Superior temporal gyrus (tissue), 1 donor: Measurements from ENCODE around the gene FAM78B.

ENCODE experiments used
- DNase-seq: peaks from one replicate; pipeline ENCODE4 v3.0.0-alpha.2; 2016; ENCODE audit errors: extremely low spot score

FAM78B gene

DNA sequence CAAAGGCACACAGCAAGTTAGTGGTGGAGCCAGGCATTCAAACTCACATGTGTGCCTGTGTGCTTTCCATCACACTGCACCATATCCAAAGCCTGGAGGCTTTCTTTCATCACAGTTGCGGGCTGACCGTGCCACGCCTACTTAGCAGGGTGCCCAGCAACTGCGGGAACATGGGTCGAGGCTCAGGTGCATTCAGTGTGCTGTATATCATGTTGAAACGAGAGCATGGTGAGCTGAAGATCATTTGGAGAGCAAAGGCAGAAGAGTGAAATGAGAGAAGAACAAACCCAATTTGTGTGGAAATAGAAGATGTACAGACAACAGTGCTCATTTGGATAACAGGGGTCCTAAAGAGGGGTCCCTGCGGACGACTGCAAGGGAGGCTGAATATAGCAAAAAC, 46.5 kb downstream of the FAM78B start:
- DNase-seq: no peak

DNA sequence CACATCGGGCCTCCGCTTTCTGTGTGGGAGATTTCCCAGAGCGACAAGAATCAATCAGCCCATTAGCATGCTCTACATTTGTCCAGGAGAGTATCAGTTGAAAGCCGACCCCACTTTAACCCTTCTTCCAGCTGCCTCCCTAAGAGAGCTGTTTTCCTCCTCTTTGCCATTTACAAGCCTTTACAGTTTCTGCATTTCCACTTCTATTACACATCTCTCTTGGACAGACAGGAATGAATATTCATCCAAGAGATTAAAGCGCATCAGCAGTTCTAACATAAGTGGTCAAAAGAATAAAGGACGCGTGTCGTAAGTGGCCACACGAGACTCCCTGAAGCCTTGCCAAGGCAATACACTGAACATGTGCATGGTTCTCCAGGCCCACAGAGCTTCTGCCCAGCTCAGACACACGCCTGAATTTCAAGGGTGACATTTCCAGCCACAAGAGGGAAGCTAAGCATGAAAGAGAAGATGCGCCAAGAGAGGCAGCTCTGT, 47.3 kb downstream of the FAM78B start:
- peak; percentile 24 for DNase-seq

DNA sequence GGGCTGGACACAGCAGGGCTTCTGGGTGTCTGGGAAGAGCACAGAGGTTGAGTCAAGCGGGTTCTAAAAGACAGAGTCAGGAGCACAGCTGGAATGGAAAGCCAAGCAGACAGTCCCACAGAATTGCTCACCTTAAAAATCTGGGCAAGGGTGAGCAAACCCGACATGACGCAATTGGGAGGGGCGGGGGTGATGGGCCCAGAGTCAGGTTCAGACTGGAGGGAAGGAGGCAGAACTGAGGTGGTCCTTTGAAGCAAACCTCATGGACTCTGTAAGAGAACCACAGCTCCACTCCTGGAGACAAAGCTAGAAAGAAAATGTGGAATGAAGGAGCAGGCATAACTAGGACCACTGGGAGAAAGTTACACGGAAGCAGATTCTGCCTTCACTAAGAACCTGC, 49.0 kb downstream of the FAM78B start:
- no peak for DNase-seq

DNA sequence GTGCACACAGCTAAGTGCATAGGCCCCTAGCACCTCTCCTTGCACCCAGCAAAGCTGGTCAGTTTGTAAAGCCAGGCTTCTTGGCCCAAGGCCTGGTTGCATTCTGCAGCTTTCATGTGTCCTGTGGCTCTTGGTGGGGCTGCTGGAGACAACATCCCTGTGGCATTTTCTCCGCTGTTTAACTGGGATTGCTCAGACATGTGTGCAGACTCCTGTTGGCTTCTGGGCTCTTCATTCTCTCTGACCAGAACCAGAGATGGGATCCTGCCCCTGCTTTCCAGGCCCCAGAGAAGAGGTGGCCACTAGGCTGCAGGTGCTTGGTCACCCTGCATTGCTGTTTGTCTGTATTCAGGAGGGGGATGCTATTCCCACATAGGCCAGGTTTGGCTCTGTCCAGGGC, 50.8 kb downstream of the FAM78B start:
- DNase-seq: no peak

DNA sequence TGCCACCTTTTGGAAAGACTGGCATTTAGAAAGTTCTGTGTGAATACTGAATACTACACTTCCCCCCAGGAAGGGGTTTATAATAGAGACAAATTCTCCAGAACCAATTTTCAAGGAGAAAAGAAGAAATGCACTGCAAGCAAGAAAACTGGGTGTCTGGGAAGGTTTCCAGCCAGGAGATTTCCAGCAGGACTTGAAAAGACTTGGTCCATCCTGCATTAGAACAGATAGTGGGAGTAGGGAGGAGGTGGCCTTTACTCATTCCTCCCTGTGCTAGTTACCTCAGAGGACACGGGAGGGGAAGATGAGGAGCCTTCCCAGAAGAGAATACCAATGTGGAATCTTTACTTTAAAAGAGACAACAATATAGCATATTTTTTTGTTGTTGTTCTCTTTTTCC, 52.4 kb downstream of the FAM78B start:
- peak; percentile 60 for DNase-seq

DNA sequence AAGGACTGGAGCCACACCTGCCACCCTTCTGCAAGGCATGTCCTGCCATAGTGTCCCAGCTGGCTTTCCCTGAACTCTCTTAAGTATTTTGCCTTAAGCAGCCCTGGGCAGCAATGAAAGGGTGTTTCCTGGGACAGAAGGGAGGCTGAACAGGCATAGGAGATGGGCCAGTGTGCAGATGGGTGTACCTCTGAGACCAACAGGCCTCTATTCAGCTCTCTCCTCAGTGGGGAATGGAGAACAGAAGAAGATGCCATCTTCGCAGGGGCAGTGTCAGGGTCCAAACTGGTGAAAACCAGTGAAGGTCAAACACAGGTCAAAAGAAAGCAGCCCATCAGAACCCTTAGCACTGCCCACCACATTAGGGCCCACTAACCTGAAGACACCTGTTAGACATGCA, 53.2 kb downstream of the FAM78B start:
- DNase-seq: no peak

DNA sequence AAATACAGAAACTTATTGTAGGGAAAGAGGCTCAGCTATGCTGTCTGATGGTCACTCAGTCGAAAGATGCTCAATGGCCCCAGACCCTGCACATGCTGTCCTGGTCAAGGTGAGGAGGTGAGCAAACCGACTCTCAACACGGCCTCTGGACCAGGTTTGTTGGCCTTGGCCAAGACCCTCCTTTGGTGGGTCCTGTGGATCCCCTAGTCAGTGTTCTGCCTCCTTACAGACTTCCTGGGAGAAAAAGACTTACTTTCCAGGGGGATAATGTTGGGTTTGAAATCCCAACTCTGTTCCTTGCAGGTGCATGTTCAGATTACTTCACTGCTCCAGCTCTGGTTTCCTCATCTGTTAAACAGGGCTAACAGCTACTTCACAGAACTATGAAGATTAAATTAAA, 53.8 kb downstream of the FAM78B start:
- no peak for DNase-seq

DNA sequence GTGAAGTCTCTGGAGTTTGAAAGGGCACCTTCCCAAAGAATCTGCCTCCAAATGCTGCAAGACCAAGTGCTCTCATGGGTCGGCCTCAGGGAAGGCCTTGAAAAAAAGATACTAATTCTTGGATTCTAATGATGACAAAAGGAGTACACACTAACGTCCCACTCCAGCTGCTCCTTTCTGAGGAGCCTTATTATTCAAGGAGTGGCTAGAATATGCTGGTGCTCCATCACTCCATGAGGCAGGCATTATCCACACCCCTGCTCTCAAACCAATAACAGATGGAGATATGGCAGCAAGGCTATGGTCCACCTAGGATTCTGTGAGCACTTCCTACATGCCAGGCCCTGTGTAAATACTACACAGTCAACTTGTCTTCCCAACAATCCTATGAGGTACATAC, 54.4 kb downstream of the FAM78B start:
- no peak for DNase-seq

DNA sequence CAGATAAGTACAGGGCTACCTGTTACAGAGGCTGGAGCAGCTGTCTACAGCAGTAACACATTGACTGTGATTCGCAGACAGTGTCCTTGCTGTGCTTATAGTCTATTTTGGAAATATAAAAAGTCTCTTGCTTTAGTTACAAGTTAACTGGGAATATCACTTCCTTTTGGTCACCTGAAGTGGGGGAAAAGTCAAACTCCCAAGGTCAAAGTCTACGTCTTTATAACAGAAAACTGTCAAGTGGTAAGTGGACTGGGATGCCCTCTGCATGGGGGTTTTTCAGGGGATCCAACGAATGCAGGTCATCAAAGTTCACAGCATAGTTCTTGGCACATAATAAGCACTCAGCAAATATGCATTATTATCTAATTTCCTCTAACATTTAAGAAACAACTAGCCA, 55.4 kb downstream of the FAM78B start:
- DNase-seq: no peak

DNA sequence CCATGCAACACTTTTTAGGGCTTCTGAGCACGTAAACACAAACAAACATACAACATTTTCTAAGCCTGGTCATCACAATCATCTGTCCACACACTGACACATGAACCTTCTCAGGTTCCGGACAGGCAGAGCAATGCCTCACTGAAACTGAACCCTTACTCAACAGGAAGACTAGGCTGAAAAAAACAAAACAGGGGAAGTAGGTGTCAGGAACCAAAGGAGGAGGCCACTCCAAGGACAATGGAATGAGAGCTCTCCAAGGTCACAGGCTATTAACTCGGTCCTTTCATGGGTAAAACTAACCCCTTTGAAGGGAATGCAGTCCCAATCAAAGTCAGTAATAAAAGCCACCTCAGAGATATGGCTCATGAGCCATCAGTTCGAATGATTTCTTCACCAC, 76.6 kb downstream of the FAM78B start:
- DNase-seq: no peak

DNA sequence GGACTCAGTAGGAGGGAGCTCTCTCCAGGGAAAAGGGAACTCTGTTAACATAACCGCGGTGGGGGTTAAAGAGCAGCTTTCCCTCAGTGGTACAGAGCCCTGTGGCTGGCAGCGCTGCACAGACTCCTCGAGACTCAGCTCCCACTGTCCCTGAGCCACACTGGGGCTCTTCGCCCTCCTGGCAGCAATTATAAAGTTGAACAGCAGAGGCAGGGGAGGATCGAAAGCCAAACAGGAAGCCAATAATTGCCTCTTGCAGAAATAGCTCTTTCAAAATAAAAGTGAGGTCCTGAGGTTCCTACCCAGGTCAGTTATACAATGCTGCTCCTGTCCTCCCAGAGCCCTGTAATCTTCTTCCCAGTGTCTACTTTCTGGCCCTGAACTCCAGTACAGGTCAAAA, 77.0 kb downstream of the FAM78B start:
- no peak for DNase-seq

DNA sequence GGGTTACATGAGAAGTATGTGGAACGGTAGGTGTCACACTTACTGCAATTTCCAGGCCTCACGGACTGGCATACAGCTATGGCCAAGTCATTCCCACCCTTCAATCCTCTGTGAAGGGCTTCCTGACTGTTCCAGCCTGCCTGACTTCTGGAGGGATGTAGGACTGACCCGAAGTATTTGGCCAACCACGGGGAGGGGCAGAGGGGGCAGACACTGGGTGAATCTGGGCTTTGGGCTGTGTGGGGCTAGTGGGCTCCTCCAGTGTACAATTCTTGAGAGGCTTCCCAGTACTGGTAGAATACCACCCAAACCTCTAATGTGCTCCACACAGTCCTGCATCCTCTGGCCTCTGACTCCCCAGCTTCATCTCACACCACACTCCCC, 78.2 kb downstream of the FAM78B start:
- DNase-seq: no peak

DNA sequence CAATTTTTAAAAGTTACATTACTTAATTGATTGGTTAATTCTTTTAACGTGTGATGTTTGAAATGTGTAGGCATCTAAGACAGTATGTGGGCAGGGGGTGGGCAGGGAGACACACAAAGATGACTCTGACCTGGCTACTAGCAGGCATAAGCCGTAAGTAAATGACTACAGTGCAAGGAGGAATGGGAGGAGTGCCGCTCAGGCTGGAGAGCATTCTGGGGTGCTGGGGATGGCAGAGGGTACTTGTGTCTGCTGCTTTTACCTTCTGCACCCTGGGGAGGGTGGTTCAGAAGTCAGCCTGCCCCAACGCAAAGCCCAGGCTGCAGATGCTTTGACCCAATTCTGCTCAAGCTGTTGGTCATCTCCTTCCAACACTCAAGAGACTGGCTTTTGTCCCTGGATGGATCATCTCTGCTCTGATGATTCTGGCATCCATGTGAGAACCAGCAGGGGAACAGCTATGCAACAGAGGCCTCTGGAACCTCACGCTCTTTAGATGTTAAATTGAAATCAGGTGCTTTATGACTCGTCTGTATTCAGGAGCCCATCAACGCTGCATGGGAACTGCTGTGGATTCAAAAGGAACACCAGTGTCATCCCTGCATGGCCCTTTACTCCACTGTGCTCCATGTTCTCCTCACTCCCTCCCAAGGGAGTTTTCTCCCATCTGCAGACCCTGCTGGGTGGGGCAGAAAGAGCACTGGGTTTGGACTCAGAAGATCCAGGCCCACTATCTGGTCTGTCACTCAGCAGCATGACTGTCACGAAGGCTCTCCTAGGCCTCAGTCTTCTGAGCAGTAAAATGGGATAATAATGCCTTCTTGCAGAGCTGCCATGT, 78.8 kb downstream of the FAM78B start:
- DNase-seq: no peak

DNA sequence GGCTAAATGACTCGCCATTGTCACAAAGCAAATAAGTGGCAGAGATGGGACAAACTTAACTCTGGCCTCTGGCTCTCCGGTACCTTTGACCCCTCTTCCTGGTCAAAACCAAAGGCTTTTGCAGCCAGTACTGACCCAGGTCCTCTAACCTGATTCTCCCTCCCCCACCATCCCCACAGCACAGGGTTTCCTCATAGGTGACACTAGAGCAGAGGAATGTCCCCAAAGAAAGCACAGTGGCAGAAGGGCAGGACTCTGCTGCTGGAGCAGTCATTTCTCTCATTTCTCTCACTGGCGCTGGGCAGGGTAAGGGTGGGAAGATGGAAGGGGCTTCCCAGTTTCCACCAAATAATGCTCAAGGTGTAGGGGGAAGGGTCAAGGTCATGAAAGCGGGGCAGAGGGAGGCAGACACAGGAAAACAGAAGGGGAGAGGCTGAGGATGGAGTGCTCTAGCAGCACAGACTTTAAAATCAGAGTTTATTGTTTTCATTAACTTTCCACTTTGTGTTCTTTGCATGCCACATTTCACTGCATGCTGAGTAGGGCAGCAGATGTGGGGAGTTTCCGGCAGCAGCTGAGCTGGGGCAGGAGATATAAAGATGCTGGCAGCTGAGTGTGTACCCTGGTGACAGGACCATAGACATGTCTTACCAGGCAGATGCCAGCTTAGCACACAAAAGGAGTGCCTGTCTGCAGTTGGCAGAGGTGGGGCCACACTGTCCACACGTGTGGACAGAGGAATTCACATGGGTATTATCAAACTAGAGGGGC, 80.5 kb downstream of the FAM78B start:
- no peak for DNase-seq

DNA sequence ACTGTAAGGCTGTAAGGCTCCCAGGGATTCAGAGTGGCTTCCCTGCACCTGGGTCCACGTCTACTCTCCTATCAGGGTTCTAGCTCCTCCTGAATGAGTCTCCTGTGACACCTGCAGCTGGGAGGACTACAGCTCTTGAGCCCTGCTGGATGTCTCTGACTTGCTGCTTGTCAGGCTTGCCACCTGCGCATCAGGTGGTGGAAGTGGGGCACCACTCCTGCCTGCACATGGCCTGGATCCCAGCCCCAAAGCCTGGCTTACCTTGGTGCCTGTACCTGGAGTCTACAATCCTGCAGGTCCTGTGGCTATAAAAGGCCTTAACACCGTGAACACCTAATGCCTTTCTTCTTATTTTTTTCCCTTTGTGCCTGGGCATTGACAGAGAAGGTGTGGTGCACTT, 82.2 kb downstream of the FAM78B start:
- DNase-seq: no peak

DNA sequence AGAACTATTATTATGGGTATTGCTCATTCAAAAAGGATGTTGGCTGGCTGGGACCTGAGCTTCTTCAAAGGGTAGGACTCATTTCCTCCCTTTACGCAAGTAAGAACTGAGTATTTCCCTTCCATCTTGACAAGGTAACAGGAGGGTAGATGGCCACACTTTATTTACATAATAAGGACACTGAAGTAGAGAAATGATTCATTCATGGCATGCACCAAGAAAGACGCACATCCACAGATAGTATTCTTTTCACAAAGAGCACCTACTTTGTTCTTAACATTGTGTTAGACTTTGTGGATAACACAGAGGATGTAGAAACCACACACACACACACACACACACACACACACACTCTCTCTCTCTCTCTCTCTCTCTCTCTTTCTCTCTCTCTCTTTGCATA, 82.9 kb downstream of the FAM78B start:
- DNase-seq: no peak

DNA sequence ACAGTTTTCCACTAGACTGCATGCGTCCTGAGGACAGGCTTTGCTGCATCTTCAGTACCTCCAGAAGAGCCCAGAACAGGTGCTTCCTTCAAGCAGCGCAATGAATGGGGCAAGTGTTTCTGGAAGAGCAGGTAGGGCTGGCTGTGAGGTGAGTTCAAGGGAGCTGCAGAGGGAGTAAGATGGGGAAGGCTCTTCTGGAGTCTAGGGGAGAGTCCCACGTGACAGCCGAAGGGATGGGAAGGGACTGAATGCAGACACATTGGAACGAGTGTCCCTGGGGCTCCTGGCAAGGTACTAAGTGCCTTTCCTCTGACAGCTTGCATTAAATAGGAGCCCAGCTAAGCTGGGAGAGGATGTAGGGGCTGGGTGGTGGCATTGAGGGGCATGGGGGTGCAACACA, 84.2 kb downstream of the FAM78B start:
- no peak for DNase-seq

DNA sequence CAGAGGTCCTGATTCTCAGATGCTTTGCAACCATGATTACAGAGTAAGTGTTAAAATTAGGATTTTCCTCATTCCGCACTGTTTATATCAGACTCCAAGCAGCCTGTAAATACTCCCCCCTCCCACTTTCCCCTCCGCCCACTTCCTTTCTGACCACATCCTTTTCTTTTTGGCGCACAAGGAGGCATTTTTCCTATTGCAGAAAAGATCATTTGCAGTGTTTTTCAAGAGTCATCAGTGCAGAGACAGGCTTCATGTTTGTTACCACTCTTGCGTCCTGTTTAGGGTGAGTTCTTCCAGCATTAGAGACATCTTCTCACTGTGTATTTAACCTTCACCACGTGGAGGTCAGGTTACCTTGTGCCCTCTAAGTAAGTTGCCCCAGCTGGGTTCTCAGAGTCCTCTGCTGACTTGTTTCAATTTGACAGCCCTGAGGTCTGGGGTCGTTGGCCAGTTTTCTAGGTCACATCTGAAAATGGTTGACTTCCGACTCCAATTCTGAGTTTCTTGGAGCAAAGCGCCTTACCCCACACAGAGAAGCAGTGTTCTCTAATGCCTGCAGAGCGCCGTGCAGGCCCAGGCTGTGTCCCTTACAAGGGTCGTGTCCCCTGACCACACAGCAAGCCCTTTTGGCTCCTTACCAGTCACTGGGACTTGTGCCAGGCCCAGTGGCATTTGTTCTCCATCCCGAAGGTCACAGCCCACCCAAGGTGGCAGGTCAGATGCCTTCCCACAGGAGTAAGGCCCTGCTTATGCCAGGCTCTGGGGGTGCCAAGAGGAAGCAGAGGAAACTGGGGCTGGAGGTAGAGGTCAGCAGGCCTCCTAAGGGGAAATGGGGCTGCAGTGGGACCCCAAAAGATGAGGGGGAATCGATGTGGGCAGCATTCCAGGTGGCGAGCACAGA, 85.6 kb downstream of the FAM78B start:
- DNase-seq: no peak

DNA sequence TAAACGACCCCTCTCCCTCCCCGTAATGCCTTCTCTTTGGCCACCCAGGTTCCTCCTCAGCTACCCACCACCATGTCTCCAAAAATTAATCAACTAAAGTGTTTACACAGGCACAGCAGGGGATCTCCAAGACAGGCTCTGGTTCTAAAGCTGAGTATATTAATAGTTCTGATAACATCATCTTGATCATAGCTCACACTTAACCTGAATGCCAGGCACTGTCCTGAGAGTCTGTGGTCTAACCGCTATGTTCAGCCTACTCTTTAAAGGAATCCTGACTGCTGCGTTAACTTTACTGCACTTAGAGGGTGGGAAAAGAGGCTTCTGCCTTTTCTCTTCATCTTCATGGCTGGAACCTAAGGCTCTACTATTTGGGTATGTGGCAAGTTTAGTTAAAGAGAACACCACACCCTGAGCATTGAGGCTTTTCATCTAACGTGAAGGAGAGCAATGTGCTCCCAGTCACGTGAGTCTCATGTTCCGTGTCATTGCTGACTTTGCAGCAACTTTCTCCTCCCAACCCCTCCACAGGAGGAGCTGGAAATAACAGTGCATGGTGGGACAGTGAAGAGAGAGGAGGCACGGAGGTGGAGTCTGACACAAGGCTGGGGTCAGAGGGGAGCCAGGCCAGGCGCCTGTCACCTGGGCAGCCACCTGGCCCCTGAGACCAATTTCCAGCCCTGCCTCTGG, 86.4 kb downstream of the FAM78B start:
- DNase-seq: no peak

DNA sequence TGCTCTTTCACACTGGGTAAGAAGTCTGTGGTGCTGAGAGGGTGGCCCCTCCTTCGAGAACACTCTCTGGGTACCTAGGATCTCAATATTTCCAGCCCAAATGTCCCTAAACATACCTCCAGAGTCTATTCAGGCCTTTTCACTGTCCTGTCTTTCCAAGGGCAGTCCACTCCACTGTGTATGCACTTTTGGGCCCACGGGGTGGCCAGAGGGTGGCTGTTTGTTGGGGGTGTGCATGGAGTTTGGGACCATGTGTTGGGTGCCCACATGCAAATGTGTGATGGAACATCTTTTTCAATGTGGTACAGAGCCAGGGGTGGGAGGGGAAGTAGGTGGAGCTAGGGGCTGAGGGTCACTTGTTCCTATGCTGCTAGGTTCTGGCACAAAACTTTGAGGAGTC, 87.5 kb downstream of the FAM78B start:
- DNase-seq: no peak

DNA sequence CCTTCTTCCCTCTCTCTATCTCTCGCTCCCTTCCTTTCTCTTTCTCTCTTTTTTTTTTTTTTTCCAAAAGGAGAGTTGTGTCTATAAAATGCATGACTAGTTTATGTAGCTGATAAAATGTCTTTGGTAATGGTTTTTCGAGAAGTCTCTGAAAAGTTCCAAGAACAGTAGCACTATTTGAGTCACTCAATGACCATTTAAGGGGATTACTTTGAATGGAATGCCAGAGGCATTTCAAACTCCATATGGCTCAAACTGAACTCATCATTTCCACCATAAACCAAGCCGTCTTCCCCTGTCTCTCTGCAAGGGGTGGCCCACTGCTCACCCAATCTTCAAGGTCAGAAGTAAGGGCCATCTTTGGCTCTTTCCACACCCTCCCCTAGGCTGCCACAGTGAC, 93.3 kb downstream of the FAM78B start:
- no peak for DNase-seq

DNA sequence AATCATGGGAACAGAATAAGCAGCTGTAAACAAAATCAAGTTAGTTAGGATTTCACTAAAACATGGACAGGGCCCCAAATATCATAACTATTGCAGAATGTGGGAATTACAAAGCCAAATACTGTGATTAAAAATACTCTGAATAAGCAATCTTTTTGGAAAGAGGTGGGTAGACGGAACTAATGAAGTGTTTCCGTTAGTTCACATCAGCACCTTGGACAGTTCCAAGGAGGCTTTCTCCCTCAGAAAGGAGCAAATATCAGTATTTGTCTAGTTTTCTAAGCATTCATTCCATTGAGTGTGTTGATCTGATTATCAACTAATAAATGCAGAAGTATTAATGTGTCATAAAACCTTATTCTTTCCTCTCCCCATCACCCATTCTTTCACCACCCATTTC, 97.4 kb downstream of the FAM78B start:
- no peak for DNase-seq
